HepG2 (cell line): ENCODE results near the gene TDG. TPM values are rescaled to one million over a fixed set of nuclear protein-coding genes. Genes with fewer than 3 reads are reported as not detected.

Experiments used
- ARNT2 ChIP-seq: sonication (generic); formaldehyde crosslinking; IDR thresholded peaks from 2 replicates; pipeline ENCODE4 v1.8.0; 2022; ENCODE audit warnings: mild to moderate bottlenecking, low read depth, missing genetic modification reagents, moderate library complexity
- ELF3 ChIP-seq: IDR thresholded peaks from 2 replicates; pipeline ENCODE4 v1.6.1; 2016; ENCODE audit warnings: missing genetic modification reagents, missing compliant biosample characterization
- EP300 ChIP-seq, 3 experiments: sonication (generic) in 1 of 3; formaldehyde crosslinking in 1 of 3; IDR thresholded peaks; 2 replicates each; pipeline versions ENCODE4 v1.5.1 to v1.6.1; 2011 to 2020; ENCODE audit warnings: low read depth in 2 of 3, low read length in 2 of 3, borderline replicate concordance in 1 of 3, improper control_type of control experiment in 1 of 3, mild to moderate bottlenecking in 1 of 3, missing genetic modification reagents in 1 of 3, moderate library complexity in 1 of 3
- FUBP1 ChIP-seq: sonication (generic); formaldehyde crosslinking; IDR thresholded peaks from 2 replicates; pipeline ENCODE4 v1.5.1; 2020; ENCODE audit warnings: missing genetic modification reagents, mild to moderate bottlenecking, borderline replicate concordance
- HDAC2 ChIP-seq: sonication (generic); formaldehyde crosslinking; IDR thresholded peaks from 2 replicates; pipeline ENCODE4 v1.4.0; 2020; ENCODE audit warnings: missing genetic modification reagents
- HMG20A ChIP-seq: IDR thresholded peaks from 2 replicates; pipeline ENCODE4 v1.6.1; 2016; ENCODE audit warnings: borderline replicate concordance
- IKZF4 ChIP-seq: sonication (generic); formaldehyde crosslinking; IDR thresholded peaks from 2 replicates; pipeline ENCODE4 v1.5.1; 2020; ENCODE audit warnings: borderline replicate concordance, mild to moderate bottlenecking, low read depth, missing genetic modification reagents; ENCODE audit errors: not compliant biosample characterization
- JARID2 ChIP-seq: sonication (generic); formaldehyde crosslinking; IDR thresholded peaks from 2 replicates; pipeline ENCODE4 v1.8.1; 2023; ENCODE audit warnings: missing genetic modification reagents, inconsistent platforms; ENCODE audit not compliant: insufficient replicate concordance
- MIER3 ChIP-seq: IDR thresholded peaks from 2 replicates; pipeline ENCODE4 v1.6.1; 2016; ENCODE audit warnings: missing compliant biosample characterization, borderline replicate concordance
- NFAT5 ChIP-seq: sonication (generic); formaldehyde crosslinking; IDR thresholded peaks from 2 replicates; pipeline ENCODE4 v1.4.0; 2020; ENCODE audit warnings: missing genetic modification reagents
- RFX5 ChIP-seq: IDR thresholded peaks from 2 replicates; pipeline ENCODE4 v1.6.1; 2011; ENCODE audit warnings: low read depth, low read length, improper control_type of control experiment
- RORA ChIP-seq: sonication (generic); formaldehyde crosslinking; IDR thresholded peaks from 2 replicates; pipeline ENCODE4 v1.5.0; 2020; ENCODE audit warnings: mild to moderate bottlenecking, missing genetic modification reagents, moderate library complexity
- SSRP1 ChIP-seq: IDR thresholded peaks from 2 replicates; pipeline ENCODE4 v1.6.1; 2016; ENCODE audit warnings: control low read depth
- TBX2 ChIP-seq: sonication (generic); formaldehyde crosslinking; IDR thresholded peaks from 2 replicates; pipeline ENCODE4 v1.5.0; 2020; ENCODE audit warnings: missing genetic modification reagents, mild to moderate bottlenecking, borderline replicate concordance
- TEAD3 ChIP-seq: optimal IDR thresholded peaks from 2 replicates; pipeline ENCODE3; 2016; ENCODE audit warnings: borderline replicate concordance
- TRIM24 ChIP-seq: sonication (generic); formaldehyde crosslinking; IDR thresholded peaks from 2 replicates; pipeline ENCODE4 v1.8.0; 2022; ENCODE audit warnings: mild to moderate bottlenecking, missing genetic modification reagents
- TSC22D2 ChIP-seq: sonication (generic); formaldehyde crosslinking; IDR thresholded peaks from 2 replicates; pipeline ENCODE4 v1.5.1; 2020; ENCODE audit warnings: missing genetic modification reagents, mild to moderate bottlenecking, borderline replicate concordance
- ZIK1 ChIP-seq: sonication (generic); formaldehyde crosslinking; IDR thresholded peaks from 2 replicates; pipeline ENCODE4 v1.5.0; 2020; ENCODE audit warnings: mild to moderate bottlenecking, low read depth, missing genetic modification reagents, borderline replicate concordance
- ZNF296 ChIP-seq: sonication (generic); formaldehyde crosslinking; conservative IDR thresholded peaks from 2 replicates; pipeline ENCODE4 v1.5.0; 2020; ENCODE audit warnings: mild to moderate bottlenecking, missing genetic modification reagents
- ZNF33A ChIP-seq: sonication (generic); formaldehyde crosslinking; IDR thresholded peaks from 2 replicates; pipeline ENCODE4 v1.5.1; 2020; ENCODE audit warnings: missing genetic modification reagents, mild to moderate bottlenecking, moderate library complexity, borderline replicate concordance
- ZNF44 ChIP-seq: sonication (generic); formaldehyde crosslinking; IDR thresholded peaks from 2 replicates; pipeline ENCODE4 v1.5.1; 2020; ENCODE audit warnings: mild to moderate bottlenecking, missing genetic modification reagents
- ZNF773 ChIP-seq: sonication (generic); formaldehyde crosslinking; IDR thresholded peaks from 2 replicates; pipeline ENCODE4 v1.4.0; 2020; ENCODE audit warnings: missing genetic modification reagents, borderline replicate concordance
- polyA plus RNA-seq, 8 experiments: library from polyadenylated mRNA; depleted of rRNA in 3 of 8; stranded (reverse) in 7 of 8; unstranded in 1 of 8; fragments of >200 nt; fragmentation: Illumina TruSeq in 4 of 8; extraction: Trizol in 4 of 8; gene quantifications; 2 replicates each; pipeline versions ENCODE4 v1.2.1 to v1.2.3, GENCODE V29; 2011 to 2016; ENCODE audit warnings: low read depth in 4 of 8, missing spikeins in 1 of 8, mixed read lengths in 1 of 8; ENCODE audit not compliant: insufficient read depth in 1 of 8
- total RNA-seq, 5 experiments: library from RNA; depleted of rRNA; stranded (reverse); fragments of >200 nt; fragmentation: Illumina TruSeq; extraction: Trizol; gene quantifications; 2 replicates each; pipeline ENCODE4 v1.2.3, GENCODE V29; 2016; ENCODE audit warnings: low read depth in 1 of 5

Gene TDG
- total and polyA plus RNA-seq, 2 of the 13 experiments (the other 11 are each of a cell fraction or from before 2014, with no cell fraction given), result 14.2 to 19.5 TPM

GRCh38 chr12:103965590-103966504 lies at the start of gene TDG (continued):
- TF ChIP-seq NFAT5 (CRISPR knock-in tag) (0 out of 2 replicates have a peak, but pooled peaks have one; percentile 20), ZNF44 (no peak), ZNF296 (CRISPR knock-in tag) (no peak; the same call in 1 of the 2 replicates), TBX2 (peak; percentile 82), IKZF4 (CRISPR knock-in tag) (peak; percentile 71), TEAD3 (CRISPR knock-in tag) (peak; percentile 34), ZIK1 (no peak), JARID2 (CRISPR knock-in tag) (peak; percentile 42), HDAC2 (CRISPR knock-in tag) (peak; percentile 72), ZNF33A (CRISPR knock-in tag) (peak; percentile 94; the same call in 1 of the 2 replicates), HMG20A (CRISPR knock-in tag) (no peak), FUBP1 (CRISPR knock-in tag) (no peak), ELF3 (CRISPR knock-in tag) (peak; percentile 86), MIER3 (peak; percentile 52; the same call in 1 of the 2 replicates), ZNF773 (CRISPR knock-in tag) (no peak; the same call in 1 of the 2 replicates), EP300 (IDR thresholded peaks at IDR 0.05; ENCODE audit: low read depth in 2 of 2, low read length in 2 of 2) (no peak), EP300 (CRISPR knock-in tag; IDR thresholded peaks at IDR 0.05; ENCODE audit: borderline replicate concordance) (no peak), SSRP1 (CRISPR knock-in tag) (no peak), RORA (no peak), RFX5 (no peak), TRIM24 (no peak), TSC22D2 (CRISPR knock-in tag) (peak; percentile 56; the same call in 1 of the 2 replicates), ARNT2 (CRISPR knock-in tag) (peak; percentile 78; the same call in 1 of the 2 replicates)
